ENCODE measurements around the gene IGSF6. TPM values are rescaled to one million over a fixed set of nuclear protein-coding genes. Genes with fewer than 3 reads are reported as not detected.

The IGSF6 gene
- total and polyA plus RNA-seq, 2 of the 4 experiments (the other 2 are of a cell fraction): not detected

- Histone ChIP-seq H3K4ac (ENCODE audit: low read depth, low read length) (no peak overlapping the region), H3K4me2 (ENCODE audit: low read depth, low read length) (no peak overlapping the region), H3K4me1 (ENCODE audit: control insufficient read depth, insufficient read depth, low read length) (peaks cover 9% of the 10 kb centered on the region), H3K79me1 (ENCODE audit: low read depth in 1 of 2, low read length in 2 of 2) (peaks cover 10 to 34% of the 10 kb centered on the region in 2 experiments), H2BK15ac (ENCODE audit: low read depth, low read length) (no peak overlapping the region), H2AK9ac (replicated peaks; ENCODE audit: low read depth, low read length, poor library complexity) (no peak overlapping the region), H4K91ac (ENCODE audit: insufficient read depth, low read depth, low read length) (no peak overlapping the region), H3K27me3 (ENCODE audit: control insufficient read depth, insufficient read depth, low read length) (no peaks in the 10 kb centered on the region), H3K56ac (ENCODE audit: extremely low read depth, insufficient read depth, low read length) (no peak overlapping the region), H4K8ac (ENCODE audit: low read depth in 2 of 2, low read length in 2 of 2) (no peak overlapping the region), H3K9me3 (ENCODE audit: control insufficient read depth, insufficient read depth, low read length) (no peaks in the 10 kb centered on the region), H3K14ac (replicated peaks; ENCODE audit: low read depth, low read length) (no peak overlapping the region), H2AFZ (replicated peaks; ENCODE audit: low read length, poor library complexity) (no peak overlapping the region), H2BK120ac (ENCODE audit: low read depth, low read length) (no peak overlapping the region), H2BK20ac (ENCODE audit: low read depth, low read length) (no peak overlapping the region), H3K27ac (ENCODE audit: insufficient read depth, low read length) (no peak overlapping the region), H3K18ac (ENCODE audit: low read depth, low read length) (no peak overlapping the region), H2AK5ac (ENCODE audit: low read depth, low read length) (no peak overlapping the region), H2BK5ac (ENCODE audit: low read depth, low read length, poor library complexity, severe bottlenecking) (no peak overlapping the region), H3K9me1 (ENCODE audit: insufficient read depth, low read length) (no peaks in the 10 kb centered on the region), H3K36me3 (ENCODE audit: control insufficient read depth, insufficient read depth, low read length) (peaks cover 7% of the 10 kb centered on the region), H4K20me1 (ENCODE audit: insufficient read depth, low read length) (peaks cover 4% of the 10 kb centered on the region; the same call in 1 of the 2 replicates), H3K4me3 (ENCODE audit: insufficient read depth, low read depth, low read length) (no peak overlapping the region), H4K5ac (ENCODE audit: low read depth, low read length) (no peak overlapping the region), H3K9ac (ENCODE audit: low read depth, low read length) (no peak overlapping the region), H3K23ac (ENCODE audit: low read depth, low read length) (no peak overlapping the region)
- CTCF ChIA-PET: no interaction called here
- dilution Hi-C loops (cut with HindIII; ENCODE audit: low sequenced_read_pairs, unreplicated experiment) (no loop called here), intact Hi-C loops (cut with micrococcal nuclease) (no loop called here), in situ Hi-C loops (cut with MboI; ENCODE audit: low sequenced_read_pairs) (no loop called here)
- BruUV-seq (replicated peaks): no TSS peak
- TF ChIP-seq CHD1 (IDR thresholded peaks at IDR 0.05; ENCODE audit: low read depth, low read length) (no peak), CTCF (conservative IDR thresholded peaks at IDR 0.05; ENCODE audit: low read depth, low read length) (no peak), CEBPB (IDR thresholded peaks at IDR 0.05; ENCODE audit: low read depth, low read length) (no peak), NFE2L2 (IDR thresholded peaks at IDR 0.05; ENCODE audit: low read depth, low read length) (no peak), RAD21 (IDR thresholded peaks at IDR 0.05; ENCODE audit: low read length) (no peak), RFX5 (IDR thresholded peaks at IDR 0.05; ENCODE audit: low read depth, low read length) (no peak), MAZ (IDR thresholded peaks at IDR 0.05; ENCODE audit: borderline replicate concordance, low read depth, low read length) (no peak), BHLHE40 (IDR thresholded peaks at IDR 0.05; ENCODE audit: low read depth, low read length) (no peak), FOS (IDR thresholded peaks at IDR 0.05; ENCODE audit: low read depth, low read length) (no peak), MXI1 (IDR thresholded peaks at IDR 0.05; ENCODE audit: borderline replicate concordance, low read depth, low read length) (no peak), MAFK (IDR thresholded peaks at IDR 0.05; ENCODE audit: low read depth, low read length) (no peak), USF2 (IDR thresholded peaks at IDR 0.05; ENCODE audit: low read depth, low read length) (no peak), POLR2A (IDR thresholded peaks at IDR 0.05; ENCODE audit: low read depth, low read length) (no peak), RCOR1 (IDR thresholded peaks at IDR 0.05; ENCODE audit: insufficient replicate concordance, low read length) (no peak)
- TF ChIP-seq, protein P1, sequence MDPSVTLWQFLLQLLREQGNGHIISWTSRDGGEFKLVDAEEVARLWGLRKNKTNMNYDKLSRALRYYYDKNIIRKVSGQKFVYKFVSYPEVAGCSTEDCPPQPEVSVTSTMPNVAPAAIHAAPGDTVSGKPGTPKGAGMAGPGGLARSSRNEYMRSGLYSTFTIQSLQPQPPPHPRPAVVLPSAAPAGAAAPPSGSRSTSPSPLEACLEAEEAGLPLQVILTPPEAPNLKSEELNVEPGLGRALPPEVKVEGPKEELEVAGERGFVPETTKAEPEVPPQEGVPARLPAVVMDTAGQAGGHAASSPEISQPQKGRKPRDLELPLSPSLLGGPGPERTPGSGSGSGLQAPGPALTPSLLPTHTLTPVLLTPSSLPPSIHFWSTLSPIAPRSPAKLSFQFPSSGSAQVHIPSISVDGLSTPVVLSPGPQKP (IDR thresholded peaks at IDR 0.05; ENCODE audit: borderline replicate concordance, low read depth, low read length): no peak
- POLR2A ChIA-PET (ENCODE audit: unreplicated experiment): interaction anchor here (0.6 kb wide), 1 partner anchor 18 kb away, joined by 3 read pairs; no protein-coding TSS in a partner anchor
- ATAC-seq (ENCODE audit: low read depth) (no peak), DNase-seq (no peak)
- 96% methylated on average over 21 of the region's 37 CpGs; no CpG with 5 or more reads in 1 of the 2 experiments for WGBS, 2 experiments (ENCODE audit: extremely low coverage in 2 of 2, insufficient read length in 1 of 2)
These were observed 15.1 kb downstream of the IGSF6 start for GRCh38 chr16:21637032-21637968.

Measured in IMR-90 (cell line).